Upper lobe of left lung (tissue), 6 donors: ENCODE results near the gene TMEM117. TPM values are rescaled to one million over a fixed set of nuclear protein-coding genes. Genes with fewer than 3 reads are reported as not detected.

Source experiments
- ATAC-seq, 2 donors: fragments of 200-7000 bp; cut with Tn5 transposase; one replicate each; pipeline ENCODE4 v1.9.1; 2022; ENCODE audit warnings: mild to moderate bottlenecking in 2 of 2, moderate library complexity in 2 of 2; ENCODE audit not compliant: low FRiP score in 2 of 2
- DNase-seq, 2 donors: peaks; one replicate each; pipeline ENCODE4 v3.0.0-alpha.2; 2019 to 2020
- H3K27ac ChIP-seq, 4 donors: fragments of 200-600 bp; sonication (generic); one replicate each; pipeline ENCODE4 v1.5.1; 2016 to 2019
- H3K27me3 ChIP-seq, 4 donors: fragments of 200-600 bp; sonication (generic); one replicate each; pipeline ENCODE4 v1.5.1; 2017 to 2019
- H3K36me3 ChIP-seq, 4 donors: fragments of 200-600 bp; sonication (generic); one replicate each; pipeline ENCODE4 v1.5.1; 2016 to 2019
- H3K4me1 ChIP-seq, 4 donors: fragments of 200-600 bp; sonication (generic); one replicate each; pipeline ENCODE4 v1.5.1; 2018 to 2019
- H3K4me3 ChIP-seq, 4 donors: fragments of 200-600 bp; sonication (generic); one replicate each; pipeline ENCODE4 v1.5.1; 2017 to 2019; ENCODE audit warnings: mild to moderate bottlenecking in 2 of 4, moderate library complexity in 1 of 4
- H3K9me3 ChIP-seq, 4 donors: fragments of 200-600 bp; sonication (generic); one replicate each; pipeline ENCODE4 v1.5.1; 2018 to 2019
- EP300 ChIP-seq, 4 donors: sonication (generic); formaldehyde crosslinking; IDR thresholded peaks; one replicate each; pipeline ENCODE4 v1.5.1; 2017; ENCODE audit warnings: antibody characterized with exemption in 4 of 4, control low read depth in 2 of 4
- POLR2A ChIP-seq, 4 donors: fragments of 450-650 bp; IDR thresholded peaks; one replicate each; pipeline ENCODE4 v1.5.1; 2016 to 2017; ENCODE audit warnings: antibody characterized with exemption in 4 of 4, mild to moderate bottlenecking in 2 of 4
- POLR2AphosphoS5 ChIP-seq, 2 donors: sonication (generic); formaldehyde crosslinking; IDR thresholded peaks; one replicate each; pipeline ENCODE4 v1.5.1; 2017; ENCODE audit warnings: antibody characterized with exemption in 2 of 2
- WGBS, 2 donors: methylation state at CpG; one replicate each; pipeline ENCODE4 v1.1.5; 2017 to 2018; 5-methylcytosine and 5-hydroxymethylcytosine counted together
- total RNA-seq, 6 donors: library from RNA; depleted of rRNA in 4 of 6; stranded (reverse); fragments of >200 nt in 4 of 6; gene quantifications; one replicate each; pipeline versions ENCODE4 v1.1.0 to v1.2.1, GENCODE V29; 2016 to 2021
- TF ChIP-seq, protein P1 (sequence below), 6 experiments: fragments of 450-650 bp in 4 of 6; fragments of 200-600 bp in 2 of 6; sonication (generic) in 2 of 6; IDR thresholded peaks; one replicate each; pipeline ENCODE4 v1.5.1; 2016 to 2019; ENCODE audit warnings: antibody characterized with exemption in 6 of 6
- donor health status: DM: no; HTN: no; CAD: no; lungs with moderate emphysema.
- donor health status: DM: no; HTN: yes; CAD: no; lungs with severe emphysema.

TMEM117 gene
- total RNA-seq, 6 donors from 2014 or later: 2.6 to 8.4 (median 4.2) TPM

DNA sequence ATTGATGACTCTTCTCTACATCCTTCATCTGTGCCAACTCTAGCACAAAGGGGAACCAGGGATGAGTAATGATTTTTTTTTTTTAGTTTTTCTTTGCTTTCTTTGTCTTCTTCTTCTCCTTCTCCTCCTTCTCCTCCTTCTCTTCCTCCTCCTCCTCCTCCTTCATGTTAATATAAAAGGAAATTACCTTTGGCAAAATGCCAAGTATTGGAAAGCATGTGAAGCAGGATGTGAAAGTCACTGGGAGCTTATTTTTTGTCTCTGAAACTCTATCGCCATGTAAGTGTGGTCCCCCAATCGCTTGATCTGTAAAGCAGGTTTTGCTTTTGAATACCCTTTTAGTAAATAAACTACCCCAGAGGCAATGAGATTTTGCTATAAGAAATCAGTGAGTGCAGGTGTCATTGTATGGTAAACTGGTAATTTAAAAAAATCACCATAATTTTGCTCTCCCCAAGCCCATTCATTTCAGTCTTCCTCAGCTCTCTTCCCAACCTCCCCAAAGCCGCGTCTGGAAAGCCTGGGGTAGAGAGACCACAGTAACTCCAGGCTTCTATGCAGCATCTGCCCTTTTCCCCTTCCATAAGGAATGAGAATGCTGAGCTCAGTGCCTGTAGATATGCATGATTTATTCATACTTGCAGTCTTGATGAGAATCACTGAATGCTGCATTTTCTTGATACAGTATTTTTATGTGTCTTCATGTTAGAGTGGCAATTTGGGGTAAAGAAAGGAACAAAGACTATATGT lies 388.7 kb downstream of the TMEM117 start:
- DNase-seq: no peak
- 77 to 78% methylated on average over 4 of the region's 4 CpGs for WGBS, 2 donors
- H3K36me3 ChIP-seq: no peaks in the 10 kb centered on the region
- ATAC-seq: no peak
- H3K27me3 ChIP-seq: no peaks in the 10 kb centered on the region
- no peak overlapping the region for H3K4me3 ChIP-seq
- H3K27ac ChIP-seq: no peak overlapping the region
- no peak for TF ChIP-seq POLR2A (IDR thresholded peaks at IDR 0.05)
- TF ChIP-seq, protein P1, sequence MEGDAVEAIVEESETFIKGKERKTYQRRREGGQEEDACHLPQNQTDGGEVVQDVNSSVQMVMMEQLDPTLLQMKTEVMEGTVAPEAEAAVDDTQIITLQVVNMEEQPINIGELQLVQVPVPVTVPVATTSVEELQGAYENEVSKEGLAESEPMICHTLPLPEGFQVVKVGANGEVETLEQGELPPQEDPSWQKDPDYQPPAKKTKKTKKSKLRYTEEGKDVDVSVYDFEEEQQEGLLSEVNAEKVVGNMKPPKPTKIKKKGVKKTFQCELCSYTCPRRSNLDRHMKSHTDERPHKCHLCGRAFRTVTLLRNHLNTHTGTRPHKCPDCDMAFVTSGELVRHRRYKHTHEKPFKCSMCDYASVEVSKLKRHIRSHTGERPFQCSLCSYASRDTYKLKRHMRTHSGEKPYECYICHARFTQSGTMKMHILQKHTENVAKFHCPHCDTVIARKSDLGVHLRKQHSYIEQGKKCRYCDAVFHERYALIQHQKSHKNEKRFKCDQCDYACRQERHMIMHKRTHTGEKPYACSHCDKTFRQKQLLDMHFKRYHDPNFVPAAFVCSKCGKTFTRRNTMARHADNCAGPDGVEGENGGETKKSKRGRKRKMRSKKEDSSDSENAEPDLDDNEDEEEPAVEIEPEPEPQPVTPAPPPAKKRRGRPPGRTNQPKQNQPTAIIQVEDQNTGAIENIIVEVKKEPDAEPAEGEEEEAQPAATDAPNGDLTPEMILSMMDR (IDR thresholded peaks at IDR 0.05): no peak
- TF ChIP-seq POLR2AphosphoS5 (IDR thresholded peaks at IDR 0.05): no peak
- H3K9me3 ChIP-seq: no peaks in the 10 kb centered on the region
- H3K4me1 ChIP-seq: no peaks in the 10 kb centered on the region

DNA sequence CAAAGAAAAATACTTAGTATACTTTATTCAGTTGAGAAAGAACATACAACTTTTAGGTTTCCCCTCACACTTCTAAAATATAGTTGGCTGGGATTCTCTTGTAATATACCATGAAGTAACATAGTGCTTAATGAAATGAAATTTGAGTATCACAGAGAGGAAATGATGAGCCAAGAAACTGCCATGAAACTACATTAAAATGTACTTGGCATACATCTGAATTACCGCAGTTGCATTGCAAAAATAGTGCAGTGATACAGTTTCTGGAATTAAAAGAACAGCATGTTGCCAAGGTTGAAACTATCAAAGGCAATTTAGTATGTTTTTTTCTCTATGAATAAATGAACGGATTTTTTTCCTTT lies 389.2 kb downstream of the TMEM117 start:
- H3K27me3 ChIP-seq: no peaks in the 10 kb centered on the region
- H3K4me3 ChIP-seq: no peak overlapping the region
- WGBS, 2 donors: 71 to 77% methylated on average over 2 of the region's 2 CpGs
- H3K4me1 ChIP-seq: no peaks in the 10 kb centered on the region
- ATAC-seq: no peak
- no peak for DNase-seq
- no peak overlapping the region for H3K27ac ChIP-seq
- no peaks in the 10 kb centered on the region for H3K36me3 ChIP-seq
- TF ChIP-seq, protein P1 (IDR thresholded peaks at IDR 0.05): no peak
- TF ChIP-seq POLR2AphosphoS5 (IDR thresholded peaks at IDR 0.05): no peak
- no peak for TF ChIP-seq POLR2A (IDR thresholded peaks at IDR 0.05)
- TF ChIP-seq EP300 (IDR thresholded peaks at IDR 0.05): no peak
- no peaks in the 10 kb centered on the region for H3K9me3 ChIP-seq

DNA sequence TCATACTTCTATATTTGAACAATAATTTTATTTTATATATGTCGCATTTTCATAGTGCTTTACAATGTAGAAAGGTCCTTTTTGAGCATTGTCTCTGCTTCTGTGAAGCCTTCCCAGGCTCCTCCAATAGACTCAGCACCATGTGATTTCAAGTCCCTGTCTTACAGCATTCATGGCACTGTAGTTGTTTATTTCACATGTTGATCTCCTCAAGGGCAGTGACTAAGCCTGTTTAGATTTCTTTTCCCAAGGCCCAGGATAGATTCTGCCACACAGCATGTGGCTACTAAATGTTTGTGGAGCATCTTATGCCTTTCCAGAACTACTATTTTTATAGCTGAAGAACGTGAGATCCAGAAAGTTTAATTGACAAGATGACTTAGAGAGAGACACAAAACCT lies 391.7 kb downstream of the TMEM117 start:
- DNase-seq (no peak), ATAC-seq (no peak)
- Histone ChIP-seq H3K27ac (no peak overlapping the region), H3K27me3 (no peaks in the 10 kb centered on the region), H3K4me1 (no peaks in the 10 kb centered on the region), H3K36me3 (no peaks in the 10 kb centered on the region), H3K4me3 (no peak overlapping the region), H3K9me3 (no peaks in the 10 kb centered on the region)
- TF ChIP-seq, protein P1 (IDR thresholded peaks at IDR 0.05): no peak
- no peak for TF ChIP-seq POLR2AphosphoS5 (IDR thresholded peaks at IDR 0.05)
- TF ChIP-seq POLR2A (IDR thresholded peaks at IDR 0.05): no peak
- no peak for TF ChIP-seq EP300 (IDR thresholded peaks at IDR 0.05)
- 78 to 85% methylated on average over 2 of the region's 2 CpGs for WGBS, 2 donors

DNA sequence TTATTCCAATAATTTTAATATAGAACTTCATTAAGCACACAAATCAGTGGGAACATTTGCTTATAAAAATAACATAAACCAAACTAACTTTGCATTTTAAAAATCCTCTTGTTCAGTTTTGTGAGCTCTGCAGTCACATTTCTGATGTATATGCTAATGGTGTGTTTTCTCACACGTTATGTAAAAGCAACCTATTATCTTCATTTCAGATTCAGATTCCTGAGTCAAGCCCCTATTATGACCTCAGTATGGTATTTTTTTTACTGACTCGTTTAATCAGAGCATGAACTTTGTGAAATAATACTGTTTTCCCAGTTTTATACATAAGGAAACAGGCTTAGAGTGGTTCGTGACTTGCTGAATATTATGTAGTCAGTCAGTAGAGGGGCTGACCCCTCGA lies 394.0 kb downstream of the TMEM117 start:
- H3K4me1 ChIP-seq: no peaks in the 10 kb centered on the region
- H3K4me3 ChIP-seq: no peak overlapping the region
- WGBS, 2 donors: 74 to 75% methylated on average over 4 of the region's 4 CpGs
- DNase-seq: no peak
- no peak for ATAC-seq
- H3K9me3 ChIP-seq: no peaks in the 10 kb centered on the region
- H3K27me3 ChIP-seq: no peaks in the 10 kb centered on the region
- H3K36me3 ChIP-seq: no peaks in the 10 kb centered on the region
- TF ChIP-seq POLR2A (IDR thresholded peaks at IDR 0.05) (no peak), EP300 (IDR thresholded peaks at IDR 0.05) (no peak), POLR2AphosphoS5 (IDR thresholded peaks at IDR 0.05) (no peak)
- TF ChIP-seq, protein P1 (IDR thresholded peaks at IDR 0.05): no peak
- H3K27ac ChIP-seq: no peak overlapping the region

DNA sequence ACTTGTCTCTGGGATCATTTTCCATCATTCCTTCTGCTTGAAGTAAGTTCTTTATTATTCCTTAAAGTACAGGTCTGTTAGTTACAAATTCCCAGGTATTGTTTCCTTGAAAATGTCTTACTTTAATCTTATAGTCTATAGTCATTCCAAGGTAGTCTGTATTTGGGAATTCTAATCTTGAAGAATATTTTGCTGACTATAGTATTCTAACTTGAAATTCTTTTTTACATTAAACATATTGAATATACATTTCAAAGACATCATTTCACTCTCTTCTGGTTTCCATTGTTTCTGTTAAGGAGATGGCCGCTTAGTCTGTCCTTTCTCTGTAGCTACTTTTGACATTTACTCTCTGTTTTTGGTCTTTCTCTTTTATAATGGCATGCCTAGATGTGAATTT lies 399.8 kb downstream of the TMEM117 start:
- 87 to 94% methylated on average over 1 of the region's 1 CpG for WGBS, 2 donors

More for the DNA sequence above, 399.8 kb downstream of the TMEM117 start:
- Histone ChIP-seq H3K27ac (no peak overlapping the region), H3K4me3 (no peak overlapping the region), H3K36me3 (no peaks in the 10 kb centered on the region), H3K27me3 (no peaks in the 10 kb centered on the region), H3K9me3 (no peaks in the 10 kb centered on the region), H3K4me1 (no peaks in the 10 kb centered on the region)
- TF ChIP-seq POLR2A (IDR thresholded peaks at IDR 0.05) (no peak), POLR2AphosphoS5 (IDR thresholded peaks at IDR 0.05) (no peak), EP300 (IDR thresholded peaks at IDR 0.05) (no peak)
- TF ChIP-seq, protein P1 (IDR thresholded peaks at IDR 0.05): no peak
- no peak for ATAC-seq
- no peak for DNase-seq
